GM19395 (cell line): Measurements from ENCODE around the gene UFM1.
"Not testable (repeated sequence)": the region's sequence is repeated elsewhere in the genome, so short reads cannot be mapped to it uniquely, and the experiment has no call there.

Source experiments
- ATAC-seq: cut with Tn5 transposase; IDR thresholded peaks from one replicate; pipeline ENCODE4 v1.9.1; 2021; ENCODE audit warnings: mild to moderate bottlenecking, moderate library complexity; ENCODE audit not compliant: unreplicated experiment

The UFM1 gene

DNA sequence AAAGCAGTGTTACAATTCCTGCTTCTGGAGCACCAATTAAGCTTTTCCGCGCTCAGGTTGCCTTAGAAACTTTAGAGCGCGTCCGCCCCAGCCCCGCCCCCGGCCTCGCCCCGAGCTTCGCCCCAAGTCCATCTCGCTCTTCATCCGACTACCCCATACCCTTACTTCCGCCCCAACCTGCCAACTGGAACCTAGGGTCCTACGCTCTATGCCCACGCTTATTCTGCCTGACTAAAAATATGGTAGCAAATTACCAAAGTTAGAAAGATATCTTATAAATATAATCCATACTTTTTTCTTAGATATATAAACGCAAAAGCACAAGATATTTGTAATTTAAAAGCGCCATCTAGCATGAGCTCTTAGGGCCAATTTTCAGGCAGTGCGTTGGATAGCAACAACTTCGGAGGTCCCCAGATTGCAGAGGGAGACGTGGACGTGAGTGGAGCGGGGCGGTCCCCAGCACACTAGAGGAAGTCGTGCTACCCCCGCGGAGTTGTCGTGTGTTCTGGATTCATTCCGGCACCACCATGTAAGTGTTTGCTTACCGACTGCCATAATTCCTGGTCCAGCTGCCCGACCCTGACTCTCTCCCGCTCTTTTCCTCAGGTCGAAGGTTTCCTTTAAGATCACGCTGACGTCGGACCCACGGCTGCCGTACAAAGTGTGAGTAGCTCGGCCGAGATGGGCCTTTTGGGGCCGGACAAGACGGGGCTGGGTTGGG lies at the start of gene UFM1:
Gene UFM1 (plus strand): TSS at position 462 of the 724 bp plus-strand sequence. CDS start 69 bp downstream, at position 531.
- peak; percentile 95 for ATAC-seq

DNA sequence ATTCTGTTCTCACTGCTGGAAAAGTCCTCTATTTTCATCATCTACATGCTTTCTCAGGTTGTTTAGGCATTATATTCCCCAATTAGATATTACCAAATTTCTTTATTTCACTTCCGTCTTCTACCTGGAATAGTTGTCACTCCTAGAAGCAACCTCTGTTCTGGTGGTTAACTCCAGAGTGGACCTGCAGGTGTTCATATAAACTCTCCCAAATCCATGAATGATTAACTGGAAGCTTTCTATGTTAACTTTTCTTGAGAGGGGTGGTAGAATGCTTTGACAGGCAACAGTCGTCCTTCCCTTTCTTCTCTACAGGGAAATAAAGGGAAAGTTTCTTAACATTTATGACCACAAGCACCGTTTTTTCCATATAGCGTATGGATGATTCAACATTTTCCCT lies 48.4 kb upstream of the UFM1 start:
- no peak for ATAC-seq

DNA sequence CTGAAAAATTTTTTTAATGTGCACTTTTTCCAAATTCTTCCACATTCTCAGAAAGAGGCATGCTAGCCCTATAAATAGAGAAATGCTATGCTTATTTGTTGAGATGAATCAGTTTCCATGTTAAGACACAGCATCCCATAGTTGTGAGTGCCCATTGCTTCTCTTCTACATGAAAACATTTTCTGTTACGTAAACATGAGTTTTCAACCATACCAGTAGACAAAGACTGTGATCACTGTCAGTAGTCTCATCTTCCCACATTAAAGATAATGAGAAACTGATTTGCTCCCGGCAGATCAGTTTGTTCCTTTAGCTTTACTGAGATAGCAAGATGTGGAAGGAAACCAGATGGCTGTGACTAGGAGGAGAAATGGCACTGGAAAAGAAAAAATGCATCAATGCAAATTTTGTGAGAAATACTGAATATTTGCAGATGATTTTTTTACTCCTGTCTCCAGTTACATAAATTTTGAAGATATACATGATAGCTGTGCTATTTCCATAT lies 45.8 kb upstream of the UFM1 start:
- no peak for ATAC-seq

DNA sequence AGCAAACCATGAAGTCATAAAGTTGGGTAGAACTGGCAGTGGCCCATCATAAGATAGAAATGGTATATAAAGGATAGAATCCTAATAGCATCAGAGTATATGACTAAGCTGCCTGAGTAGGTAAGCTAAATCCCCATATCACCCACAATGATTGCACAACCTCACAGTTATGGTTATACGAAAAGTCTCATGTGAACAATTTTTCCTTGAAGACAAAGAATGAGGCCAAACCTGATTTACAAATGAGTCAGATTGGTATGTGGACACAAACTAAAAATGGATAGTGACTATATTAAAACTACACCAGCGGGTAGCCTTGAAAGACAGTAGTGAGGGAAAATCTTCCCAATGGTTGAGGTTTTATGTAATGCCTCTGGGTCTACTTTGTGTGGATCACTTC lies 40.9 kb upstream of the UFM1 start:
- ATAC-seq = no peak

DNA sequence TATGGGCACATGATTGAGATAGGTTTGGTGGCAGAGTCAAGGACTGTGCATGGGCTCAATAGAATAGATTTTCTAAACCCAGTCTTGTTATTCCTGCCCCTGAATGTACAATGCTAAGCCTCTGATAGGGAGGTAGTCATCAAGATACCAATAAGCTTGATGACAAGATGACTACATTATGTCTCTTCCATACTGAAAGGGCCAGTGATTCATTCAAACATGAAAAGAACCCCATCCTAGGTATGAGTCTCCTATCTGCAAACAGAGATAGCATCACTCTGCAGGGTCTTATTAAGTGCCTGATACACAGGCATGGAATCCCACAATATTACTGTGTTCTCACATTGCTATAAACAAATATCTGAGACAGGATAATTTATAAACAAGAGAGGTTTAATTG lies 40.3 kb upstream of the UFM1 start:
- no peak for ATAC-seq

DNA sequence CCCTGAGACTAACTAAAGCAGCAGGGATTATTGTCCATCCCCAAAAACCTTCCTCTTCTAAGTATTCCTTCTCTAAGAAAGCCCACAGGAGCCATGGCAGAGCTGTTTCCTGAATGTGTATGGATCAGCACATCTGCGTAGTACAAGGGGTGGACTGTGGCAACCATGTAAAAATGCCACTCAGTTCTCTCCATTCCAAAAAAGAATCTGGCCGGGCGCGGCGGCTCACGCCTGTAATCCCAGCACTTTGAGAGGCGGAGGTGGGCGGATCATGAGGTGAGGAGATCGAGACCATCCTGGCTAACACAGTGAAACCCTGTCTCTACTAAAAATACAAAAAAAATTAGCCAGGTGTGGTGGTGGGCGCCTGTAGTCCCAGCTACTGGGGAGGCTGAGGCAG lies 38.5 kb upstream of the UFM1 start:
- not testable (repeated sequence) for ATAC-seq

DNA sequence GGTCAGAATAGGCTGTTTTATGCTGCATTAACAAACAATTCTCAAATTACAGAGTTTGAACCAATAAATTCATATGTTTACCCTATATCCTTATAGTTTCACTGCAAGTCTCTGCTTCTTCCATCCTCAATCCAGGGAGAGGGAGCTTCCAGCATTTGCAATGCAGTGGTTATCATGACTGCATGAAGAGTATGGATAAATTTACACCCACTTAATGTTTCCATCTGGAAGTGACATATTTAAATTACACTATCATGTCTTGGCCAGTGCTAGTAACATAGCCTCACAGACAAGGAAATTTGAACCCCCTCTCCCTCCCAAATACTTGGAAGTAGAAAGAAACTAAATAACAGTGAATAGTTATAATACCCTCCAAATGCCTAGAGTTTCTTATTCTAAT lies 33.5 kb upstream of the UFM1 start:
- no peak for ATAC-seq

DNA sequence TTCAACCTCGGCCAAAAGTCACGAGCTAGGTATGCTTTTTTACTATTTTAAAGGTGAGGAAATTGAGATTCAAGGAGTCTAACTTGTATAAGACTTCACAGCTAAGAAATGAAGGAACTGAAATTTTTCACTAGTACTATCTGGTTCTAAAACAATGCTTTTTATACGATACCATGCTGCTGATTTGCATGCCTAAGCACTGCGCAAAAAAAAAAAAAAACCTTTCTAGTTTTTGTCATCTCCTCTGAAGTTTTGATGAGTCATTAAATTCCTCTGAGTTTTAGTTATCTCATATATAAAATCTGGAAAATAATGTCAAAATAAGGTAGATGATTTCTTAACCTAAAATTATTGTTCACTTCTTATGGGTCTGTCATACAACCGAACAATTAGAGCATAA lies 28.0 kb upstream of the UFM1 start:
- ATAC-seq = no peak

DNA sequence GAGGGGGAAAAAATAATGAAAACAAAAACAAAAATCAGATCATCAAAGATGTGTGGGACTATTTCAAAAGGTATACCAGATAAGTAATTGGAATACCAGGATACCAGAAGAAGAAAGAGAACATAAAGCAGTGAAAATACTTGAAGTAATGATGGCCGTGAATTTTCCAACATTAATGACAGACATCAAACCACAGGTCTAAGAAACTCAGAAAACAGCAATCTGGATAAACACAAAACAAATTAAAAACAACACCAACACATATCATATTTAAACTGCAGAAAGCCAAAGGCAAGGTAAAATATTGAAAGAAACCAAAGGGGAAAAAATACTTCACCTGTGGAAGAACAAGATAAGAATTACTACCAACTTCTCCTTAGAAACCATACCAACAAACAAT lies 24.2 kb upstream of the UFM1 start:
- ATAC-seq = no peak

DNA sequence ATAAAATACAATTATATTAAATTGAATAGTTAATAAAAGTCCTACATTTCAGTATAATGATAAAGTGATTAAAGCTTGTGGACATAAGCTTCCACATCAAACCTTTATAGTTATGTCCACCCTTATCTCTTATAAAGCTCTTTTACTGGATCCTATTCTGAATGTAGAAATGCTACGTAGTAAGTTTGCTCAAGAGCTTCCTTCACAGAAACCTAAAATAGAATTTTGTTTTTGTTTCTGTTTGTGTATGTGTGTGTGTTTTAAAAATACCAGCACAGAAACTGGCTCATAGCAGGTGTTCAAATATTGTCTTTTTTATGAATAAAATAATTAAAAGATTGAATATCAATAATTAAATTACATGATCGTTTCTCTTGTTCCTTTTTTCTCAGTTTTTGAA lies 21.0 kb upstream of the UFM1 start:
- ATAC-seq = no peak

DNA sequence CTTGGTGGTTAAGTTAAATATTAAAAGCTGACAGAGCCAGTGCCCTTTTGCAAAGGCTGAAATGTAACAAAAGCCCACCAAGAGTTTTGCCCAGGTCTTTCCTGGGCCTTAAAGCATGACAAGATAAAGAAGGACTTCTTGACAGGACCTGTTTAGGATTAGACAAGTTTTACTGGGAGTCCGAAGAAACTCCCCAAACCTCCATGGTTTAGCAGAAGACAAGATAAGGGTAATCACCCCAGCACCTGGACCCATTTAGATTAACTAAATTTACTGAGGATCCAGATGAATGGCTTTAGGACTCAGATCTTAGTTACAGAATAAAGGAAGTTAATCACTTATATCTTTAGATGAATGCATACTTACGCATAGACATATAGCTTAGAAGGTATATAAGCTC lies 14.8 kb upstream of the UFM1 start:
- no peak for ATAC-seq

DNA sequence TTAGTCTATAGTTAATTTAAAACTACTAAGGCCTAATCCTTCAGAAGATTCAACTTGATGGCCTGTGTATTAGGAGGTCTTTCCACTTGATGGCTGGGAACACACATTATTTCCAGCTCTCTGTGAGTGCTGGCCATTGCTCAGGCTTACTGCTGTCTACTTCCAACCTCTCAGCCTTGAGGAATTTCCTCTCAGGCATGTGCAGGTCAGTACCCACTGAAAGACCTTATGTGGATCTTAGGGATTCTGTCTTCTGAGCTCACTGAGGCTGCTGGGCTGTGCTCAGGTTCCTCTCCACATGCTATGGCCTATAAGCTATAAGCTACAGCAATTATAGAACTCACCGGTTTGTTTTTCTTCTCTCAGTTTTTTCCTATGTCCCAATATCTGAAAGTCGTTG lies 11.6 kb upstream of the UFM1 start:
- ATAC-seq = no peak

DNA sequence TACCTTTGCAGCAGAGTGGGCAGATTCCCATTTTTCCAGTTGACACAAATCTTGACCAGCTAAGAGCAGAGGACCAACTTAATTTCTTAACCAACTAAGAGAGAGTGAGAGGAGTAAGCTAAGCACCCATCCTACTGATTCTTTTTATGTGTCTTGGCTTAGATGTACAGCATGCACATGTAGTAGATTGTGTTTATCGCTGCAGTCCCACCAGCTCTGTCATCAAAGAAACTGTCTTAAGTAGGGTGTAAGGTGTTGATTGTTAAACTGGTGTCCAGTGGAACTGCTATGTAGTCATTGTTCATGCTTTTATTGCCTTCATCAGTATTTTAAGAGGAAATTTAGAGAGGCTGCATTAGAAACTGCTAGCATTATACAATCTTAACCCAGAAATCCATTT lies 9.0 kb upstream of the UFM1 start:
- no peak for ATAC-seq

DNA sequence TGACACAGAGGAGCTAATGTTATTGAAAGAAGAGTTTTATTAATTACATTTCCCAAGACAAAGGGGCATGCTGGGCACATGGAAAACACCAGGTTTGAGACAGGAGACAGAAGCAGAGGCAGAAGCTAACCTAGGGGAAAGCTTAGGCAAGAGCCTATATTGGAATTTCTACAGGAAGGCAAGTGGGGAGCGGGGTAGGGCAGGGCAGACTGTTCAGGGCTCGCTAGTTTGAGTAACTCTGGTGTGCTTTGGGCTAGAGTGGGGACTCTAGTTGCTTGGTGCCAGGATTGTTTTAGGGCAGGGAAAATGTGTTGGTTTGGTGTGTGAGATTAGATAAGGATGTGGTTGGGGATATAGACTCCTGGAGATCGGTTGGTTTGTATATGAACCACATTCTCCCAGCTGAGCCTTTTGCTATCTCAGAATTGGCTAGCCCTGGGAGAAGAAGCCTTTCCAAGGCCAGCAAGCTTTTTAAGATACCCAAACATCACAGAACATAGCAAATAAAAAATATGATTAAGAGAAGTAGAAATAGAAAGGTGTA lies 8.4 kb upstream of the UFM1 start:
- ATAC-seq = no peak

DNA sequence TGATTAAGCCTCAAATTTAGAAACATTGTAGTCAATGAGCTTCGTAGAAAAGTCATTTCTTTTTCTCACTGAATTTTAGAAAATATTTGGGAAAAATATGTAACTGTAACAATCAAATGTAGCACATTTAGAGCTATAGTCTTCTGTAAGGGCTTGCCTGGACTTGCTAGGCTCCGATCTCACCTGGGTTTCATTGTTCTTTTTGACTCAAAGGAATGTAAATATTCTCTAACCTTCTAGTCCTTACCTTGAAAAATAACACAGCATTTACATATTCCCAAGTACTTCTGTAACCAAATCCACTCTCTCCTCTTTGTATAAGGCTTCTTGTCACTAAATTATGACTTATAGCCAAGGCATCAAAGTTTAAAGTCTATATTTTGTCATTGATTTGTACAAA lies 2.9 kb upstream of the UFM1 start:
- no peak for ATAC-seq

DNA sequence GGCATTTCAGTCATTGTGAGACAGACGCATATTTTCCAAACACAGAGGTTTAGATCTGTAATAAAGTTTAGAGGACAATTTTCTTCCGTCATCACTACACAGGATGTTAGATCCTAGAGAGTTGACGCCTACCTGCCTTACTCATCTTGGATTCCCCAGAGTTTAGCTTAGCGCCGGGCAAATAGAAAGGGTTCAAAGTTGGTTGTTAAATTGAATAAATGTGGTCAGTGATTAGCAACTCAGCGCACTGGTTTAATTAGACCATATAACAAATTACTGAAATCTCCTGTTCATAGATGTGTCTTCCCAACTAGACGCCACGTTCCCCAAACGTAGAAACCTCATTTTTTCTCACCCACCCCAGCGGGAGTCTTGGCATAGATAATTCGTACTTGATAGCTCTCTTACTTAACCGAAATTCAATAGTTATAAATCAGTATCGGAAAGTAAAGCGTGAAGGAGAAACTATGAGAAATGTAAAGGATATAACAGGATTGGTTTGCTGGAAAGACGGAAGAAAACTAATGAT lies 726 bp upstream of the UFM1 start:
- peak; percentile 26 for ATAC-seq

DNA sequence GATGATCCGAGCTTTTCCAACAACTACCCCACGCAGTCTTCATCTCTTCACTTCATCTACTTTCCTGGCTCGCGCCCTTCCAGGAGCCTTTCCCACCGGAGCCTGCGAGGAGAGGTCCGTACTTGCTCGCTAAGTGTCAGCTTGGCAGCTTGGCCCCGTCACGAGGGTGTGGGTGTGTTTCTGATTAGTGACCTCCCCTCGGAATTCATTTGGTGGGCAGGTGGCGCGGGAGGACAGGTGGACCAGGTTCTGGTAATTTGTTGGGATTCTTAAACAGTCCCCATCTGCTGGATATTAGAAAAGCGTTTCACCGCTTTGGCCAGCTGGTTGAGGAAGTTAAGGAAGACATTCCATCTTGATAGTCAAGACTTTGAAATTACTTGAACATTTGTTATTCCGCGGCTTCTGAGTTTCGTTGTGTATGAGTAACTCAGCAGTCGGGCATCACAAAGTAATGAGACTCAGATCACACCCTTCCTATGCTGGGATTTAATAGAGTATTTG lies 515 bp downstream of the UFM1 start:
- peak; percentile 39 for ATAC-seq

DNA sequence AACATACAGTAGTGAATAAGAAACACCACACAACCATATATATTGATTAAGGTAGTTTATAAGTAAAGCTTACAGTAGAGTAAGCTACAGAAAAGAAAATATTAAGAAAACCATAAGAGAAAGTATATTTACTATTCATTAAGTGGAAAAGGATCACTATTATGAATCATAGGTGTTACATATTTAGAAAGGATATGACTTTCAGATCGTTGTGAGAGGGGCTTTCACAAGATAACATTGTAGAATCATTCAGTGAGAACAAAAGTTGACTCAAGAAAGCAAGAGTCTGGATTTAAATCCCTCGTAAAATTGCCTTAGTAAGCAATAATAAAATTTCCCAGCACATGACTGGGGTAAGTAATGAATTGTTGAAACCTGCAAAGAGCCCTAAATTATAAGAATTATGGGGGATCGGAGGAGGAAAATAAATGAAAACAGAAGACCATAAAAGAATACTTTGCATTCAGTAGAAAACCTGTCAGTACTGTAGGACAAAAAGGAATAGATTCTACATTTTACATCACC lies 6.0 kb downstream of the UFM1 start:
- no peak for ATAC-seq

DNA sequence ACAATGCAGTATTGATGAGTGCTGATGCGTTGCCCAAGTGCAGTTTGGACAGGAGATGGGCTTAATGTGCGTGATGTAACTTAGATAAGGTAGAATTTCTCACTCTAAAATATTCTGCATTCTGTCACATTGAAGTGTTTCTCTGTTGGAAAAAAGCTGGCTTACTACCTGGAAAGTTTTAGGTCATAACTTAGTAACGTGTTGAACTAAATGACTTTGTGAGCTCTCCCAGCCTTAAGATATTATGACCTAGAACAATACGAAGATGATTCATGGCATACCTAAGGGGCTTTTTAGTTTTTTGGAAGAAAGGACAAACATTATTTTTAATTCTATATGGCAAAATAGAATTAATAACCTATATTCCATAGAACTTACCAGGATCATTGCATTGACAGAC lies 9.0 kb downstream of the UFM1 start:
- no peak for ATAC-seq

DNA sequence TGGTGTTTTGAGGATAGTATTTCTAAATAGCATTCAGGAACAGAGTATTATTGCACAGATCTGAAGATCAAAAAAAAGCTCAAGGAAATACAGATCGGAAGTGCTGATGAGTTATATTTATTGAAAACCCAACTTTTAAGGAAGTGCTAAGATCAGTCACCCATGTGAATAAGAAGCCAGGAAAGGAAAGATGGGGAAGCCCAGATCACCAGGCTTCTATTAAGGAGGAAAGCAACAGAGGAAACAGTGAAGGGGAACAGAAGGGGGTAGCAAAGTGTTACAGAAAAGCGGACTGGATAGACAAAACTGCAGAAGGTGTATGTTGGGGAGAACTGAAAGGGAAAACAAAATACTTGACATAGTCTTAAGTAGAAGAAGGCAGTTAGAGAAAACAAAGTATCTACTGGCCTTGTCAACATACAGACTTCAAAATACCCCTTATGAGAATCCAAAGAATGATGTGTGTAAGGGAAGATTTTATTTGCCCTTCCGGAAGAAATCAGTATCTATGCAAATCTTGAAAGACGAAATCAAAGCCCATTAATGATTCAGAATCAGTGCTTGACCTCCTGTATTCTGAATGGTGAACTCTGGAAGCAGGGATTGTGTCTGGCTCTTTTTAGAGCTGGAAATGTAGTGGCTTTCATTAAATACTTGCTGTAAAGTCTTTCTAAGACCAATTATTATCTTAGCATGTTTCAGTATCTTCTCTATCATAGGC lies 12.1 kb downstream of the UFM1 start:
- ATAC-seq = no peak

DNA sequence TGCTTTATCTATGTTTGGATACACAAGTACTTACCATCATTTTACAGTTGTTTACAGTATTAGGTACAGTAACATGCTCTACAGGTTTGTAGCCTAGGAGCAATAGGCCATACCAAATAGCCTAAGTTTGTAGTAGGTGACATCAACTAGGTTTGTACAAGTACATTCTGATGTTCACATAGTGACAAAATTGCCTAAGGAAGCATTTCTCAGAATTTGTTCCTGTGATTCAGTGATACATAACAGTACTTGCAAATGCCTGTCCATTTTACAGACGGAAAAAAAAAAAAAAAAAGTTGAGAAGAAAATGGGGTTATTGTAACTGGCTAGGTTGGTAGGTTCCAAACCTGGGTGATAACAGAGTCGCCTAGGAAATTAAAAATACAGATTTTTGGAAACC lies 13.6 kb downstream of the UFM1 start:
- no peak for ATAC-seq
